Bronchial smooth muscle cell (primary cell): ENCODE measurements around the gene SPATA22. TPM values are rescaled to one million over a fixed set of nuclear protein-coding genes. Genes with fewer than 3 reads are reported as not detected.

Experiments used
- total RNA-seq: library from RNA; depleted of rRNA; stranded (reverse); fragments of >200 nt; gene quantifications from 2 replicates; pipeline ENCODE4 v1.2.1, GENCODE V29; 2014

The SPATA22 gene, protein sequence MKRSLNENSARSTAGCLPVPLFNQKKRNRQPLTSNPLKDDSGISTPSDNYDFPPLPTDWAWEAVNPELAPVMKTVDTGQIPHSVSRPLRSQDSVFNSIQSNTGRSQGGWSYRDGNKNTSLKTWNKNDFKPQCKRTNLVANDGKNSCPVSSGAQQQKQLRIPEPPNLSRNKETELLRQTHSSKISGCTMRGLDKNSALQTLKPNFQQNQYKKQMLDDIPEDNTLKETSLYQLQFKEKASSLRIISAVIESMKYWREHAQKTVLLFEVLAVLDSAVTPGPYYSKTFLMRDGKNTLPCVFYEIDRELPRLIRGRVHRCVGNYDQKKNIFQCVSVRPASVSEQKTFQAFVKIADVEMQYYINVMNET
- not detected in 2 replicates for total RNA-seq

DNA sequence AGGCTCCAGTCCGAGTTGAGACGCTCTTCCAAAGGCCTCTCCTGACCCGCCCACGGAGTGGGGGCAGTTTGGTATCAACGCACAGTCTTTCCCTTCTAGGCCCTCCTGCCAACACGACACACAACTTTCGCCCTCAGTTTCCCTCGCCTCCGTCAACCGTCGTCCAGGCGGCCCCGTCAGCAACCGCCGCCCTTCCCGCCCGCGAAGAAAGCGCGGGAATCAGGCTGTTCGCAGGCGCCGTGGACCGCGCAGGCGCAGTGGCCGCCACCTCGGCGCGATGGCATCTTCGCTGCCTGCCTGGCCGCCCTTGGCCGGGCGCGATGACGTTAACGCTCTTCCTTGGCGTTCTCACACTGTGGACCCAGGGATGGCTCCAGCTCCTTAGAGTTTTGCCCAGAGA, at the start of gene SPATA22:
SPATA22 (minus strand) TSS at position 221 of the 400 bp plus-strand sequence. CDS start 2,494 bp downstream, outside the sequence.

DNA sequence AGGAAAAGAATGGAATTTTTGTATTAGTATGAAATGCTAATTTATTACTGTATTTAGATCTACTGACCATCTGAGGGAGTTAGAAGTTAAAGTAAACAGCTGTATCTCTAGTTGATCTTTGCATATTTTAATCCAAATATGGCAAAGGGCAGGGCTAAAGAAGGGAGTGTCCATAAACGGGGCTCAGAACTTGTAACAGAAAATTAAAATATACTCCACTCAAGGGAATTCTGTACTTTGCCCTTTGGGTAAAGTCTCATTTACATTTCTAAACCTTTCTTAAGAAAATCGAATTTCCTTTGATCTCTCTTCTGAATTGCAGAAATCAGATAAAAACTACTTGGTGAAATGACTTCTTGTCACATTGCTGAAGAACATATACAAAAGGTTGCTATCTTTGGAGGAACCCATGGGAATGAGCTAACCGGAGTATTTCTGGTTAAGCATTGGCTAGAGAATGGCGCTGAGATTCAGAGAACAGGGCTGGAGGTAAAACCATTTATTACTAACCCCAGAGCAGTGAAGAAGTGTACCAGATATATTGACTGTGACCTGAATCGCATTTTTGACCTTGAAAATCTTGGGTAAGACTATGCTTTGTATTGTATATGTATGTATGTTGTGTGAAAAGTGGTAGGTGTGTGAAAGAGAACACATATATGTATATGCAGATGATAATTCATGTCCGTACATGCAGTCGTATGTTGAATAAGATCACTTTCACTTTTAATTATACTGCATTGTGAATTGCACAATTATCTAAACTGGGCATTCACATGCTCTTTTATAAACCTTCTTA, 4.4 kb upstream of the SPATA22 start, which contains the start of gene ASPA:
ASPA (plus strand) TSS at position 186 of the 799 bp plus-strand sequence; CDS start at position 349, 163 bp downstream.

DNA sequence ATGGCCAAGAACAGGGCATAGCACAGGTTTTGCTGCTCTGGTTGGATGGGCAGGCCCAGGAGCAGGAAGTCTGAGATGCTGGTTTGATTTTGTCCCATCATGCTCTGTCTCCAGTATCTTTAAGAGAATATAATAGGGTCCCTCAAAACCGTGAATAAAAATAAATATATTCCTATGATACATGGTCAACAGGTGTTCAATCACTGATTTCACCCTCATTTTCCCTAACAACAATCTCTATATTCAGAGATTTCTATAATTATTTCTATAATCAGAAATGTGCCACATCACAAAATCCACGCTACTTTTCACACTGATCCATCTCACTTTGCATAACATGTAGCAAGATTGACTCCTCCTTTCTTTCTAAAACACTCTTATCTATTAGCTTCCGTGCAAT, 37.9 kb downstream of the SPATA22 start, which contains the start of gene OR1E2:
OR1E2 (minus strand) TSS at position 101 of the 400 bp plus-strand sequence; CDS start at position 101, 0 bp downstream.

DNA sequence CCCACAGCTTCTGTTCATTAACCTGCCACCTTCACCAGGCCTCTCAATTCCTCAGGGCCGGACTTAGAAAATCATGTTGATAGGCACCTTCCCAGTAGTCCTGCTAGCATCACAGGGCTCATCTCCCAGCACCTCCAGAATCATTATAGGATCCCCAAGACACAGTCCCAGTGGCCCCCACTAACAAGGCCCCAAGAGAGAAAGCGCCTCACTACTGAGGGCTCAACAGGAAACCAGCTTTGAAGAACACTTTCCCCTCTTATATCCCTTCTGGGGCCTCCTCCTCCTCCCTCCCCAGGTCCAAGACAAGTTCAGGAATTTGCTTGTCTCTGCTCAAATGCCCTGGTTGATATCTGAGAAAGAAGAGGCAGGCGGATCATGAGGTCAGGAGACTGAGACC, 60.5 kb downstream of the SPATA22 start, which contains the start of gene OR3A3:
OR3A3 (plus strand) TSS at position 301 of the 400 bp plus-strand sequence.

DNA sequence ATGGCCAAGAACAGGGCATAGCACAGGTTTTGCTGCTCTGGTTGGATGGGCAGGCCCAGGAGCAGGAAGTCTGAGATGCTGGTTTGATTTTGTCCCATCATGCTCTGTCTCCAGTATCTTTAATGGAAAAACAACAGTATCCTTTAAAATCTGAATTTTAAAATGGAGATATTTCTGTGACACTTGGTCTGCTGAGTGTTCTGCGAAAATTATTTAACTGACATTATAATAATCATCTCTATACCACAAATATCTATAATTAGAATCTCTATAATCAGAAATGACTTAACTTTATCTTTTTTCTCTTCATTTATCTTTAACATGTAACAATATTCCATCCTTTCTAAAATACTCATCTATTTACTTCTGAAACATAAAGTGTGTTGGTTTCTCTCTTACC, 73.3 kb downstream of the SPATA22 start, which contains the start of gene OR1E1:
OR1E1 (minus strand) TSS at position 101 of the 400 bp plus-strand sequence; CDS start at position 101, 0 bp downstream.

Other genes starting within 250 kb of the SPATA22 start
- not detected in 2 replicates for gene OR3A1, start 173.5 kb downstream of the SPATA22 start, total RNA-seq
- gene OR3A2, start 85.5 kb downstream of the SPATA22 start, total RNA-seq = 0.32 TPM in 1 of 2 replicates, not detected in the other
- not detected in 2 replicates for gene OR1E1, start 73.4 kb downstream of the SPATA22 start, total RNA-seq
- gene OR3A3, start 60.4 kb downstream of the SPATA22 start, total RNA-seq = not detected in 2 replicates
- not detected in 2 replicates for gene OR1E2, start 38.0 kb downstream of the SPATA22 start, total RNA-seq
- gene ASPA, start 4.2 kb upstream of the SPATA22 start, total RNA-seq = 0.63 and 3.3 TPM in 2 replicates
- gene TRPV3, start 86.0 kb upstream of the SPATA22 start, total RNA-seq = 1.6 and 2.8 TPM in 2 replicates
- 2.2 and 2.3 TPM in 2 replicates for gene TRPV1, start 137.6 kb upstream of the SPATA22 start, total RNA-seq
- gene SHPK, start 164.4 kb upstream of the SPATA22 start, total RNA-seq = 10.9 and 11.2 TPM in 2 replicates
- 12.8 and 15.5 TPM in 2 replicates for gene CTNS, start 164.9 kb upstream of the SPATA22 start, total RNA-seq
- 99.3 and 140 TPM in 2 replicates for gene TAX1BP3, start 196.8 kb upstream of the SPATA22 start, total RNA-seq
- gene EMC6, start 197.0 kb upstream of the SPATA22 start, total RNA-seq = 8.0 and 9.8 TPM in 2 replicates
- gene P2RX5, start 224.3 kb upstream of the SPATA22 start, total RNA-seq = 0.43 and 1.1 TPM in 2 replicates